ENCODE data around the gene GPRIN3.

- TF ChIP-seq, protein P1, sequence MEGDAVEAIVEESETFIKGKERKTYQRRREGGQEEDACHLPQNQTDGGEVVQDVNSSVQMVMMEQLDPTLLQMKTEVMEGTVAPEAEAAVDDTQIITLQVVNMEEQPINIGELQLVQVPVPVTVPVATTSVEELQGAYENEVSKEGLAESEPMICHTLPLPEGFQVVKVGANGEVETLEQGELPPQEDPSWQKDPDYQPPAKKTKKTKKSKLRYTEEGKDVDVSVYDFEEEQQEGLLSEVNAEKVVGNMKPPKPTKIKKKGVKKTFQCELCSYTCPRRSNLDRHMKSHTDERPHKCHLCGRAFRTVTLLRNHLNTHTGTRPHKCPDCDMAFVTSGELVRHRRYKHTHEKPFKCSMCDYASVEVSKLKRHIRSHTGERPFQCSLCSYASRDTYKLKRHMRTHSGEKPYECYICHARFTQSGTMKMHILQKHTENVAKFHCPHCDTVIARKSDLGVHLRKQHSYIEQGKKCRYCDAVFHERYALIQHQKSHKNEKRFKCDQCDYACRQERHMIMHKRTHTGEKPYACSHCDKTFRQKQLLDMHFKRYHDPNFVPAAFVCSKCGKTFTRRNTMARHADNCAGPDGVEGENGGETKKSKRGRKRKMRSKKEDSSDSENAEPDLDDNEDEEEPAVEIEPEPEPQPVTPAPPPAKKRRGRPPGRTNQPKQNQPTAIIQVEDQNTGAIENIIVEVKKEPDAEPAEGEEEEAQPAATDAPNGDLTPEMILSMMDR (IDR thresholded peaks at IDR 0.05; ENCODE audit: insufficient read depth, low read depth, low read length) = no peak
- TF ChIP-seq EZH2 (IDR thresholded peaks at IDR 0.05; ENCODE audit: insufficient read depth, low read length) = no peak
These were observed 1.7 kb downstream of the GPRIN3 start for GRCh38 chr4:89305712-89306437.

All from astrocyte (in vitro differentiated cells and primary cell).